OCI-LY1 (cell line): ENCODE data around the gene KCP.

ENCODE experiments used
- H2AFZ ChIP-seq: fragments of 200-600 bp; sonication (generic), shearing (Covaris generic); 2 replicates; pipeline ENCODE4 v1.6.0; 2014; ENCODE audit warnings: antibody characterized with exemption, mild to moderate bottlenecking, low read length
- H3F3A ChIP-seq: fragments of 200-600 bp; sonication (generic), shearing (Covaris generic); 2 replicates; pipeline ENCODE4 v1.6.0; 2014; ENCODE audit warnings: mild to moderate bottlenecking, antibody characterized with exemption, low read length, moderate library complexity; ENCODE audit not compliant: insufficient read depth
- H3K27ac ChIP-seq: fragments of 200-600 bp; sonication (generic); 2 replicates; pipeline ENCODE4 v1.5.1; 2014; ENCODE audit warnings: low read length, mixed run types, mild to moderate bottlenecking, low read depth; ENCODE audit not compliant: poor library complexity, severe bottlenecking
- H3K27me3 ChIP-seq: fragments of 200-600 bp; sonication (generic); 2 replicates; pipeline ENCODE4 v1.6.0; 2014; ENCODE audit warnings: antibody characterized with exemption, mild to moderate bottlenecking, low read length, moderate library complexity; ENCODE audit not compliant: insufficient read depth
- H3K36me3 ChIP-seq: fragments of 200-600 bp; sonication (generic); 2 replicates; pipeline ENCODE4 v1.6.1; 2014; ENCODE audit warnings: mild to moderate bottlenecking, antibody characterized with exemption, low read length, moderate library complexity, mixed read lengths; ENCODE audit not compliant: insufficient read depth
- H3K4me1 ChIP-seq: fragments of 200-600 bp; sonication (generic); 2 replicates; pipeline ENCODE4 v1.5.1; 2014; ENCODE audit warnings: mild to moderate bottlenecking, low read length, moderate library complexity; ENCODE audit not compliant: insufficient read depth, severe bottlenecking
- H3K4me2 ChIP-seq: fragments of 200-600 bp; sonication (generic), shearing (Covaris generic); 2 replicates; pipeline ENCODE4 v1.6.1; 2014; ENCODE audit warnings: low read length
- H3K4me3 ChIP-seq: fragments of 200-600 bp; sonication (generic); 2 replicates; pipeline ENCODE4 v1.5.1; 2014; ENCODE audit warnings: low read length, low read depth, mild to moderate bottlenecking, mixed read lengths; ENCODE audit not compliant: poor library complexity, severe bottlenecking
- H3K79me2 ChIP-seq: fragments of 200-600 bp; shearing (Covaris generic); 2 replicates; pipeline ENCODE4 v1.6.1; 2016; ENCODE audit warnings: mixed run types, low read length, mixed read lengths; ENCODE audit not compliant: insufficient read depth
- H3K9ac ChIP-seq: fragments of 200-600 bp; sonication (generic), shearing (Covaris generic); 2 replicates; pipeline ENCODE4 v1.6.1; 2014; ENCODE audit warnings: mild to moderate bottlenecking, low read length, mixed read lengths
- H3K9me2 ChIP-seq: fragments of 200-600 bp; sonication (generic), shearing (Covaris generic); 2 replicates; pipeline ENCODE4 v1.6.1; 2014; ENCODE audit warnings: low read depth, mild to moderate bottlenecking, low read length, mixed read lengths
- H3K9me3 ChIP-seq: fragments of 200-600 bp; shearing (Covaris generic); 2 replicates; pipeline ENCODE4 v1.6.1; 2014; ENCODE audit warnings: low read length, mixed read lengths
- H4K20me1 ChIP-seq: fragments of 200-600 bp; sonication (generic), shearing (Covaris generic); 2 replicates; pipeline ENCODE4 v1.6.0; 2016; ENCODE audit warnings: mild to moderate bottlenecking, low read length; ENCODE audit not compliant: insufficient read depth
- EZH2 ChIP-seq: fragments of 200-600 bp; sonication (generic), shearing (Covaris generic); IDR thresholded peaks from 2 replicates; pipeline ENCODE4 v1.8.0; 2017; ENCODE audit warnings: borderline replicate concordance, mixed run types, mild to moderate bottlenecking, antibody characterized with exemption, low read length, moderate library complexity, mixed read lengths
- TF ChIP-seq, protein P1 (sequence below): fragments of 200-600 bp; sonication (generic), shearing (Covaris generic); IDR thresholded peaks from 2 replicates; pipeline ENCODE4 v1.5.1; 2017; ENCODE audit warnings: mild to moderate bottlenecking, antibody characterized with exemption, low read length, moderate library complexity, mixed read lengths

The KCP gene

DNA sequence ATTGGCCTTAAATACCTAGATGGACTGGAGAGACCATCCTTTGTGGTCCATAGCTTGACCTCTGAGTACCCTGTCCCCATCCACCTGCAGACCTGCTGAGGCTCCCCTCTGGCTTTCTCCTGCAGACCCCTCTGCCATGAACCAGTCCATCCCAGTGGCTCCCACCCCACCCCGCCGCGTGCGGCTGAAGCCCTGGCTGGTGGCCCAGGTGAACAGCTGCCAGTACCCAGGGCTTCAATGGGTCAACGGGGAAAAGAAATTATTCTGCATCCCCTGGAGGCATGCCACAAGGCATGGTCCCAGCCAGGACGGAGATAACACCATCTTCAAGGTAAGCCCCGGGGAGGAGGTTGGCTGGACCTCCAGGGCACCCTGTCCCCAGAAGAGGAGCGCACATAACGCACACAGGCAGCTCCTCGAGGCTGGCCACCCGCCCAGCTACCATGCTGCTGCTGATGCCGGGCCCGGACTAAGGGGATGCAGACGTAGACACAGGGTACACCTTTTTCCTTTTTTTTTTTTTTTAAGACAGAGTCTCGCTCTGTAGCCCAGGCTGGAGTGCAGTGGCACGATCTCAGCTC, 31.5 kb upstream of the KCP start:
- Histone ChIP-seq H4K20me1 (no peaks in the 10 kb centered on the region), H3K4me3 (no peak overlapping the region), H3K36me3 (no peaks in the 10 kb centered on the region), H3K4me1 (peaks cover 41% of the 10 kb centered on the region), H3K79me2 (no peaks in the 10 kb centered on the region), H3K27ac (no peak overlapping the region), H3K9me2 (no peaks in the 10 kb centered on the region), H3F3A (no peaks in the 10 kb centered on the region), H3K4me2 (no peak overlapping the region), H3K9me3 (no peaks in the 10 kb centered on the region), H2AFZ (no peak overlapping the region), H3K9ac (no peak overlapping the region), H3K27me3 (0 out of 2 replicates have a peak, but pooled peaks cover 7% of the 10 kb centered on the region)
- TF ChIP-seq, protein P1, sequence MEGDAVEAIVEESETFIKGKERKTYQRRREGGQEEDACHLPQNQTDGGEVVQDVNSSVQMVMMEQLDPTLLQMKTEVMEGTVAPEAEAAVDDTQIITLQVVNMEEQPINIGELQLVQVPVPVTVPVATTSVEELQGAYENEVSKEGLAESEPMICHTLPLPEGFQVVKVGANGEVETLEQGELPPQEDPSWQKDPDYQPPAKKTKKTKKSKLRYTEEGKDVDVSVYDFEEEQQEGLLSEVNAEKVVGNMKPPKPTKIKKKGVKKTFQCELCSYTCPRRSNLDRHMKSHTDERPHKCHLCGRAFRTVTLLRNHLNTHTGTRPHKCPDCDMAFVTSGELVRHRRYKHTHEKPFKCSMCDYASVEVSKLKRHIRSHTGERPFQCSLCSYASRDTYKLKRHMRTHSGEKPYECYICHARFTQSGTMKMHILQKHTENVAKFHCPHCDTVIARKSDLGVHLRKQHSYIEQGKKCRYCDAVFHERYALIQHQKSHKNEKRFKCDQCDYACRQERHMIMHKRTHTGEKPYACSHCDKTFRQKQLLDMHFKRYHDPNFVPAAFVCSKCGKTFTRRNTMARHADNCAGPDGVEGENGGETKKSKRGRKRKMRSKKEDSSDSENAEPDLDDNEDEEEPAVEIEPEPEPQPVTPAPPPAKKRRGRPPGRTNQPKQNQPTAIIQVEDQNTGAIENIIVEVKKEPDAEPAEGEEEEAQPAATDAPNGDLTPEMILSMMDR: no peak
- TF ChIP-seq EZH2: no peak

DNA sequence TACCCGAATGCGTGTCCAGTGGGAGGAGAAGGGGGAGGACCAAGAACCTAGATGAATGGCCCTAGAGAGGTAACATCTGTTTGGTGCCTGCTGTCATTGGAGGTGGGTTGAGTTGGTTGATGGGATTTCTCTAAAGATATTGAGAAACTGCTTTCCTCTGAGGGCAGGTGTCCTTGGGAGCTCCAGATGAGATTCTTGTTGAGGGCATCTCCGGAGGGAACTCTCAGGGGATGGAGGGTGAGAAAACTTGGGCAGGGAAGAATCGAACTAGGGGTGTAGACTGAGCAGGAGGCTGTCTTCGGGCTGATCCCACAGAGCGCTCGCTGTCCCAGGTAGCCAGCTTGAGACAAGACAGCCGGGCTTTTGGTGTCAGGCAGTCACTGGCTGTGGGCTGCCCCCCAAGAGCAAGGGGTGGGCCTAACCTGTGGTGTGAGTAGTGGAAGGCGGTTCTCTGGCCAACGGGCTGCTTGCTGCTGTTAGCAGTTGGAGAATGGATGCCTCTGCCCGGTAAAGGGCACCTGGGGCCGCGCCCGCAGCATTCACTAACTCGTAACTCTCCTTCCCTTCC, 30.9 kb upstream of the KCP start:
- no peaks in the 10 kb centered on the region for H3K79me2 ChIP-seq
- H3K9me2 ChIP-seq: no peaks in the 10 kb centered on the region
- peaks cover 41% of the 10 kb centered on the region for H3K4me1 ChIP-seq
- H3F3A ChIP-seq: no peaks in the 10 kb centered on the region
- peak overlapping the region; percentile 38 for H3K4me3 ChIP-seq
- no peaks in the 10 kb centered on the region for H3K9me3 ChIP-seq
- H3K36me3 ChIP-seq: no peaks in the 10 kb centered on the region
- H3K4me2 ChIP-seq: peak overlapping the region; percentile 55
- H2AFZ ChIP-seq: no peak overlapping the region
- H4K20me1 ChIP-seq: no peaks in the 10 kb centered on the region
- H3K9ac ChIP-seq: peak overlapping the region; percentile 46; the same call in 1 of the 2 replicates
- H3K27me3 ChIP-seq: 0 out of 2 replicates have a peak, but pooled peaks cover 10% of the 10 kb centered on the region
- H3K27ac ChIP-seq: peak overlapping the region; percentile 76
- TF ChIP-seq, protein P1: no peak
- TF ChIP-seq EZH2: no peak

DNA sequence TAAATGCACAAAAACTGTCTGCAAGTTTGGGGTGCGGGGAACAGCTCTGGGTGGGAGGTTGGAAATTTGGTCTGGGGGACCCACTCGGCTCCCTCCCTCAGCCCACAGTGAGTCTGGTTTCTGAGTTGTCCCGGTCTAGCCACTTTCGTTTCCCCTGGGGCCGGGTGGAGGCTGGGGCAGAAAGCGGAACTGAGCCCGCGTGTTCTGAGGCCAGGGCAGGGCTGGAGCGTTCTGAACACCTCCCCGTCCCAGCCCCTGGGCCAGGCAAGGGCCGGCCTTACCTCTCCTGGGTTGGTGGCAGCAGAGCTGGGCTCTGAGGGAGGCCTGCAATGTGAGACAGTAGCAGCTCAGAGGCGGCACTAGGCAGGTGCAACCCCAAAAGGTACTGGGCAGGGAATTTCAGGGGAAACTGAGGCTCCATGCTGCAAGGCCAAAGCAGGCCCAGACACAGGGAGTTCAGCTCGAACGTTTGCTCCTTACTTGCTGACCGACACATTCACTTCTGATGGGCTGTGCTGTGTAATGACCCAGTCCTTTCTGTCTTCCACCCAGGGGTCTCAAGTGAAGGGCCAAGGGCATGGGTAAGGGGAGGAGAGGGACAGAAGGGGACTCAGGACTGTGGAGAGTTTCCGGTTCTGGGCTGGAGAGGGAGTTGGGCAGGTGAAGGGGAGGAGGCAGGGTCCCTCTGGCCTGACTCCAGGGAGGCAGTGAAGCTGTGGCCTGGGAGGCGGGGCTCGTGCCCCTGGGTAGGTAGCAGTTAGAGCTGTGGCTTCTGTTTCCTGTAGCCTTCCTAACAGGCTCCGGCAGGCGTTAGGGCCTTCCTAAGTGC, 30.2 kb upstream of the KCP start:
- Histone ChIP-seq H3K4me2 (peak overlapping the region; percentile 55), H3F3A (no peaks in the 10 kb centered on the region), H3K4me3 (peak overlapping the region; percentile 39), H3K36me3 (no peaks in the 10 kb centered on the region), H3K79me2 (no peaks in the 10 kb centered on the region), H4K20me1 (no peaks in the 10 kb centered on the region), H3K9me3 (no peaks in the 10 kb centered on the region), H3K4me1 (peaks cover 41% of the 10 kb centered on the region), H2AFZ (no peak overlapping the region), H3K27ac (peak overlapping the region; percentile 76), H3K9me2 (no peaks in the 10 kb centered on the region), H3K9ac (peak overlapping the region; percentile 46; the same call in 1 of the 2 replicates), H3K27me3 (0 out of 2 replicates have a peak, but pooled peaks cover 10% of the 10 kb centered on the region)
- TF ChIP-seq, protein P1: no peak
- no peak for TF ChIP-seq EZH2
